CD4-positive, alpha-beta T cell (primary cell): ENCODE data around the gene HMG20B. TPM values are rescaled to one million over a fixed set of nuclear protein-coding genes. Genes with fewer than 3 reads are reported as not detected.

ENCODE experiments used
- ATAC-seq: fragments of 200-7000 bp; cut with Tn5 transposase; one replicate; pipeline ENCODE4 v1.10.0; 2022; ENCODE audit warnings: mild to moderate bottlenecking; ENCODE audit not compliant: poor library complexity
- CTCF ChIA-PET: fragments of 350-600 bp; sonication (Branson Sonifier 250); formaldehyde crosslinking; loops from one replicate; lab custom pipeline; 2021; ENCODE audit warnings: antibody characterized with exemption, inconsistent platforms; lab: Charles Lee
- POLR2A ChIA-PET: fragments of 350-600 bp; sonication (Branson Sonifier 250); formaldehyde crosslinking; loops from one replicate; lab custom pipeline; 2021; ENCODE audit warnings: antibody characterized with exemption, inconsistent platforms; lab: Charles Lee
- DNase-seq, 14 experiments: peaks; one replicate each; pipeline ENCODE4 v3.0.0-alpha.2; 2013 to 2020; ENCODE audit warnings: mixed read lengths in 2 of 14
- H3K27ac ChIP-seq, 2 donors: one replicate each; pipeline versions ENCODE4 v1.5.1 to v1.7.0; 2013; ENCODE audit warnings: low read length in 2 of 2, low read depth in 1 of 2, mild to moderate bottlenecking in 1 of 2
- H3K27me3 ChIP-seq, 2 experiments: 1 replicate in 1 of 2; 2 replicates in 1 of 2; pipeline versions ENCODE4 v1.6.1 to v1.7.0; 2013; ENCODE audit warnings: low read length in 2 of 2, control low read depth in 1 of 2, mild to moderate bottlenecking in 1 of 2, moderate library complexity in 1 of 2; ENCODE audit not compliant: insufficient read depth in 2 of 2, control insufficient read depth in 1 of 2
- H3K36me3 ChIP-seq: one replicate; pipeline ENCODE4 v1.6.1; 2013; ENCODE audit warnings: low read length, control low read depth; ENCODE audit not compliant: insufficient read depth
- H3K4me1 ChIP-seq: one replicate; pipeline ENCODE4 v1.6.1; 2013; ENCODE audit warnings: low read length, control low read depth; ENCODE audit not compliant: insufficient read depth
- H3K4me3 ChIP-seq: one replicate; pipeline ENCODE4 v1.5.1; 2013; ENCODE audit warnings: mild to moderate bottlenecking, low read length, moderate library complexity
- H3K9me3 ChIP-seq, 2 experiments: 1 replicate in 1 of 2; 2 replicates in 1 of 2; pipeline versions ENCODE4 v1.6.1 to v1.7.0; 2013; ENCODE audit warnings: low read length in 2 of 2, mild to moderate bottlenecking in 2 of 2, control low read depth in 1 of 2, moderate library complexity in 1 of 2; ENCODE audit not compliant: control insufficient read depth in 1 of 2, insufficient read depth in 1 of 2
- H3K27ac Mint-ChIP-seq: one replicate; pipeline ENCODE4 v1.8.0; 2020; ENCODE audit warnings: mixed read lengths
- H3K27me3 Mint-ChIP-seq: one replicate; pipeline ENCODE4 v1.8.0; 2021; ENCODE audit warnings: mixed read lengths
- H3K36me3 Mint-ChIP-seq: one replicate; pipeline ENCODE4 v1.8.0; 2021; ENCODE audit warnings: low read depth, mixed read lengths
- H3K4me1 Mint-ChIP-seq: one replicate; pipeline ENCODE4 v1.8.0; 2021; ENCODE audit warnings: low read depth, mixed read lengths
- H3K4me3 Mint-ChIP-seq: one replicate; pipeline ENCODE4 v1.8.0; 2020; ENCODE audit warnings: mild to moderate bottlenecking, mixed read lengths
- H3K9me3 Mint-ChIP-seq: one replicate; pipeline ENCODE4 v1.8.0; 2020; ENCODE audit warnings: mixed read lengths
- CTCF ChIP-seq: fragments of 200-600 bp; IDR thresholded peaks from one replicate; pipeline ENCODE4 v1.8.0; 2022; ENCODE audit warnings: antibody characterized with exemption, mild to moderate bottlenecking
- intact Hi-C, 2 experiments: fragments of 100-400 bp; cut with DNase I in 1 of 2; cut with micrococcal nuclease in 1 of 2; formaldehyde crosslinking; loops; one replicate each; pipeline versions ENCODE4 v1.15.1 to v1.9.0; 2023 to 2025; cut with DNase I, micrococcal nuclease
- total RNA-seq, 174 experiments: library from RNA in 2 of 174; stranded (reverse) in 2 of 174; gene quantifications; one replicate each; pipeline ENCODE4 v1.2.3 and lab custom pipeline; 2021 to 2026

HMG20B gene
- total RNA-seq, 2 experiments from 2014 or later, result 34.3 to 36.6 TPM

DNA sequence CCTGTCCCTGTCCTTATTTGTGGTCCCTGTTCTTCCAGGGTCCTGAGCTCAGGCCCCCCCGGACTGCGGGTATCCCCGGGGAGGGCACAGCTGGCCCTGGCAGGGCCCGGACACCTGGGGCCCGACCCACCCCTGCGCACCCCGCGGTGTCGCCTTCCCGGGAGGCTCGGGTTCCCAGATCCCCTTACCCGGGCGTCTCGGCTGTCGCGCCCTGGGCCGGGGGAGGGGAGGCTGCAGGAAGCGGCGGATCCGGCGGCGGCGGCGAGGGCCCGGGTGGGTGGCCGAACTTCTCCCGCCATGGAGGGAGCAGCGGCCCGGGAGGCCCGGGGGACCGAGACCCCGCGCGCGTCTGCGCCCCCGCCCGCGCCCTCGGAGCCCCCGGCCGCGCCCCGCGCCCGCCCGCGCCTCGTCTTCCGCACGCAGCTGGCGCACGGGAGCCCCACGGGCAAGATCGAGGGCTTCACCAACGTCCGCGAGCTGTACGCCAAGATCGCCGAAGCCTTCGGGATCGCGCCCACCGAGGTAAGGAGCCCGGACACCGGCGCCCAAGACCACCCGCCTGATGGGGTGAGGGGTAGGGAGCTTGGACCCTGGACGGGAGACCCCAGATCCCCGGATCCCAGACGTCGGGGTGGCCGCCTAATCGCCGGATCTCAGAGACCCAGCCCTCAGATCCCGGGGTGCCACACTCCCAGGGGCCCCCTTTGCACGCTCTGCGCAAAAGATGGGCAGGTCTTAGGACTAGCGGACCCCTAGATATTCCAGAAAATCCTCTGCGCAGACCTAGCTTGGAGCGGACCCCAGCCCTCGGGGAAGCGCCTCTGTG, 12.8 kb downstream of the HMG20B start, which contains the start of gene GIPC3:
Gene GIPC3, plus strand, starts transcription at position 178 of the 826 bp plus-strand sequence. Its CDS starts 120 bp downstream, at position 298.
- Mint-ChIP-seq H3K27me3 (no peaks in the 10 kb centered on the region), H3K27ac (no peak within 1 kb of the TSS), H3K4me3 (peak within 1 kb of the TSS; percentile 60), H3K4me1 (no peaks in the 10 kb centered on the region), H3K36me3 (no peaks in the 10 kb centered on the region), H3K9me3 (no peaks in the 10 kb centered on the region)
- no peak within 1 kb of the TSS for H3K27ac ChIP-seq
- H3K9me3 ChIP-seq, result no peaks in the 10 kb centered on the region
- H3K27me3 ChIP-seq, result no peaks in the 10 kb centered on the region
- CTCF ChIA-PET, result interaction anchor here (1.0 to 1.7 kb wide), 2 partner anchors 29 to 40 kb away, joined by 4 to 6 read pairs; partner anchors contain the start of gene MFSD12
- no peaks in the 10 kb centered on the region for H3K36me3 ChIP-seq
- TF ChIP-seq CTCF, result no peak
- peak; percentile 17 for ATAC-seq
- peak within 1 kb of the TSS; percentile 54 for H3K4me3 ChIP-seq
- POLR2A ChIA-PET, result interaction anchor here (1.7 to 1.8 kb wide), 2 partner anchors 21 to 28 kb away, joined by 8 to 9 read pairs; partner anchors contain the start of genes MFSD12 and TBXA2R
- DNase-seq, result peak in 2 of 14 experiments; percentile 8 to 39
- H3K4me1 ChIP-seq, result peaks cover 11% of the 10 kb centered on the region
- intact Hi-C loops, result loop anchor here in 1 of 2 experiments (1.0 to 5.0 kb wide), 3 partner anchors 33 to 122 kb away; partner anchors contain the start of gene TJP3

DNA sequence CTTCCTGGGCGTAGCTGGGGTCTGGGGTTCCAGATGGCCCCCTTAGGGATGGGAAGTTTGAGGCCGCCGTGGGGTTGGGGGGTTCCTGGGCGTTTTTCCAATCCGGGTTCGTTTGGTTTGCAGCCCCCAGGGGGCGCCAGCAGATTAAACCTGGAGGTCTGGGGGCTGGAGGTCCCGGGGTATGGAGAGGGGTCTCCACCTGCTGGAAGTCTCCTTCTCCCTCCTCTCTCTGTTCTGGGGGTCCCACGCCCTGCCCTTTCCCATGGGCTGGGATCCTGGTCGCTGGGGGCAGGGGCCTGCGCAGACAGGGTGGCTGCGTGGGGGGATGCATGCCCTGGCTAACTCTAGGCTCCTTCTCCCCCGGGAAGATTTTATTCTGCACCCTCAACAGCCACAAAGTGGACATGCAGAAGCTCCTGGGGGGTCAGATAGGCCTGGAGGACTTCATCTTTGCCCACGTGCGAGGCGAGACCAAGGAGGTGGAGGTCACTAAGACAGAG, 13.4 kb downstream of the HMG20B start:
- POLR2A ChIA-PET, result interaction anchor here (0.7 to 1.8 kb wide), 3 partner anchors 19 to 29 kb away, joined by 3 to 9 read pairs (median 8); partner anchors contain the start of genes MFSD12 and TBXA2R
- no peak overlapping the region for H3K27ac Mint-ChIP-seq
- no peaks in the 10 kb centered on the region for H3K27me3 Mint-ChIP-seq
- peak overlapping the region; percentile 60 for H3K4me3 Mint-ChIP-seq
- Histone ChIP-seq H3K36me3 (no peaks in the 10 kb centered on the region), H3K4me1 (peaks cover 11% of the 10 kb centered on the region), H3K9me3 (no peaks in the 10 kb centered on the region), H3K27me3 (no peaks in the 10 kb centered on the region), H3K27ac (no peak overlapping the region), H3K4me3 (peak overlapping the region; percentile 54)
- no peaks in the 10 kb centered on the region for H3K36me3 Mint-ChIP-seq
- ATAC-seq (peak; percentile 51), DNase-seq (peak in 12 of 14 experiments; percentile 24 to 72 (median 42))
- CTCF ChIA-PET, result interaction anchor here (1.0 to 1.7 kb wide), 2 partner anchors 29 to 41 kb away, joined by 4 to 6 read pairs; partner anchors contain the start of gene MFSD12
- intact Hi-C loops, result loop anchor here in 1 of 2 experiments (1.0 to 5.0 kb wide), 3 partner anchors 32 to 121 kb away; partner anchors contain the start of gene TJP3
- TF ChIP-seq CTCF, result peak; percentile 79
- H3K4me1 Mint-ChIP-seq, result no peaks in the 10 kb centered on the region
- no peaks in the 10 kb centered on the region for H3K9me3 Mint-ChIP-seq

GRCh38 chr19:3586707-3587346, 14.1 kb downstream of the HMG20B start:
- H3K4me3 Mint-ChIP-seq, result no peak overlapping the region
- H3K27me3 Mint-ChIP-seq, result no peaks in the 10 kb centered on the region
- intact Hi-C loops, result loop anchor here in 1 of 2 experiments (1.0 to 5.0 kb wide), 3 partner anchors 31 to 120 kb away; partner anchors contain the start of gene TJP3
- no peaks in the 10 kb centered on the region for H3K9me3 Mint-ChIP-seq
- POLR2A ChIA-PET, result interaction anchor here (0.7 kb wide), 1 partner anchor 18 kb away, joined by 3 read pairs; no protein-coding TSS in a partner anchor
- Histone ChIP-seq H3K4me1 (peaks cover 11% of the 10 kb centered on the region), H3K36me3 (no peaks in the 10 kb centered on the region), H3K9me3 (no peaks in the 10 kb centered on the region), H3K27me3 (no peaks in the 10 kb centered on the region), H3K4me3 (no peak overlapping the region), H3K27ac (no peak overlapping the region)
- DNase-seq (no peak), ATAC-seq (no peak)
- no peak for TF ChIP-seq CTCF
- no peaks in the 10 kb centered on the region for H3K4me1 Mint-ChIP-seq
- no peaks in the 10 kb centered on the region for H3K36me3 Mint-ChIP-seq
- H3K27ac Mint-ChIP-seq, result no peak overlapping the region
- CTCF ChIA-PET, result no interaction called here
